ENCODE results near the gene PLK1. TPM values are rescaled to one million over a fixed set of nuclear protein-coding genes. Genes with fewer than 3 reads are reported as not detected.
"Not testable (repeated sequence)": the region's sequence is repeated elsewhere in the genome, so short reads cannot be mapped to it uniquely, and the experiment has no call there.

Gene PLK1
- total RNA-seq, 1 donor = 24.6 TPM

- no peak for DNase-seq (ENCODE audit: low read depth)
- TF ChIP-seq CTCF (IDR thresholded peaks at IDR 0.05; ENCODE audit: insufficient read depth, low read depth, low read length) = no peak
- no peak overlapping the region for H3K4me3 ChIP-seq (ENCODE audit: low read depth, low read length)
Observed at GRCh38 chr16:23709536-23709935, 30.8 kb downstream of the PLK1 start.

- TF ChIP-seq CTCF (IDR thresholded peaks at IDR 0.05; ENCODE audit: insufficient read depth, low read depth, low read length) = no peak
- DNase-seq (ENCODE audit: low read depth) = no peak
- no peak overlapping the region for H3K4me3 ChIP-seq (ENCODE audit: low read depth, low read length)
Observed at GRCh38 chr16:23710008-23710407, 31.3 kb downstream of the PLK1 start.

GRCh38 chr16:23710504-23710903 lies 31.8 kb downstream of the PLK1 start:
- TF ChIP-seq CTCF (IDR thresholded peaks at IDR 0.05; ENCODE audit: insufficient read depth, low read depth, low read length) = no peak
- DNase-seq (ENCODE audit: low read depth) = no peak
- no peak overlapping the region for H3K4me3 ChIP-seq (ENCODE audit: low read depth, low read length)

GRCh38 chr16:23711785-23712184 lies 33.1 kb downstream of the PLK1 start:
- TF ChIP-seq CTCF (IDR thresholded peaks at IDR 0.05; ENCODE audit: insufficient read depth, low read depth, low read length) = no peak
- DNase-seq (ENCODE audit: low read depth) = no peak
- H3K4me3 ChIP-seq (ENCODE audit: low read depth, low read length) = no peak overlapping the region

GRCh38 chr16:23712976-23713375 lies 34.3 kb downstream of the PLK1 start, which contains the start of gene ERN2:
Gene ERN2 (minus strand): TSS chr16:23713222. CDS start chr16:23713187, 35 bp downstream.
- no peak for TF ChIP-seq CTCF (IDR thresholded peaks at IDR 0.05; ENCODE audit: insufficient read depth, low read depth, low read length)
- no peak for DNase-seq (ENCODE audit: low read depth)
- H3K4me3 ChIP-seq (ENCODE audit: low read depth, low read length) = no peak within 1 kb of the TSS

GRCh38 chr16:23716484-23716883 lies 37.8 kb downstream of the PLK1 start:
- no peak for DNase-seq (ENCODE audit: low read depth)
- no peak for TF ChIP-seq CTCF (IDR thresholded peaks at IDR 0.05; ENCODE audit: insufficient read depth, low read depth, low read length)
- no peak overlapping the region for H3K4me3 ChIP-seq (ENCODE audit: low read depth, low read length)

GRCh38 chr16:23722613-23723240 lies 44.0 kb downstream of the PLK1 start:
- H3K4me3 ChIP-seq (ENCODE audit: low read depth, low read length); DNase-seq (ENCODE audit: low read depth): not testable (repeated sequence)
